ENCODE measurements around the gene SAPCD2.

The SAPCD2 gene

DNA sequence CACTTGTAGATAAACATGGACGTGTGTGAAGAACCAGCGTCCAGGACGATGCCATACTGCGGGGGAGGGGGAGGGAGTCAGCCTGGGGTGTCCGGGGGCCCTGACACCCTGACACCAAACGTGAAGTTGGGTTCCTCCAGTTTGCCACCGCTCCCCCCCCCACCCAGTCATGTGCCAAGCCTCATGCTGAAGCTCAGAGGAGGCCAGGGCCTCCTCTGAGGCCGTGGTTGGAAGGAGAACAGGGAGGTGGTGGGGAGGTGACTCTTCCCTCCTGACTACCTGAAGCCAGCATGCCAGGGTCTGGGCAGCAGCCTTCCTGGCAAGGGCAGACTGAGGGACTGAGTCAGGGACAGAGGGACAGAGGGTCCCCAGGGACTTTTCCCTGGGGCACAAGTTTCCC lies 18.1 kb downstream of the SAPCD2 start:
- H3K4me1 Mint-ChIP-seq = peaks cover 5% of the 10 kb centered on the region
- peaks cover 18% of the 10 kb centered on the region for H3K27me3 Mint-ChIP-seq
- H3K4me3 Mint-ChIP-seq = peak overlapping the region; percentile 13
- peaks cover 10% of the 10 kb centered on the region for H3K36me3 Mint-ChIP-seq (ENCODE audit: insufficient read depth)
- H3K9me3 Mint-ChIP-seq = no peaks in the 10 kb centered on the region
- no peak for ATAC-seq (replicated peaks; ENCODE audit: extremely low read depth, poor library complexity, severe bottlenecking)
- DNase-seq (ENCODE audit: low spot score in 2 of 2) = no peak
- H3K27ac Mint-ChIP-seq (ENCODE audit: low read depth) = no peak overlapping the region

DNA sequence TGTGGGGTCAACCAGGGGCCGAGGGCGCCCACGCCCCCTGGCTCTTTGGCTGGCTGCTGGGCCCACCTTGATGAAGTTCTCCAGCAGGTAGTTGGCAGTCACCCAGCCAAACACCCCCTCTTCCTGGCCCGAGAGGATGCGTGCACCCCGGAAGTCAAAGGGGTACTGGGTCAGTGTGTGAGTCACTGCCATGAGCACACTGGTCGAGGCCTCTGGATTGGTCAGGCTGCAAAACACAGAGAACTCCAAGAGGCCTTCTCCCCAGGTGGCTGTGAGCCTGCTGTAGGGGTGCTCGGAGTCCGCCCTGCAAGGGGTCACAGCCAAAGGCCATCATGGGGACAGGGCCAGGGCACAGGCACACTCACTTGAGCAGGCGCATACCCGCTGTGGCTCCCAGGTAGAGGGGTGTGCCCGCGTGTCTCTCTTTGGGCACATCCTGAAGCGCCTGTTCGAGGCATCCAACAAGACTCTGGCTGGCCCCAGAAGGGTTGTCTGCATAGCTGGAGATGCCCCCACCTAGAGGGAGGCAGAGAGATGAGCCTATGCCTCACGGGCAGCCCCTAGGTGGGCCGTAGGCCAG lies 19.1 kb downstream of the SAPCD2 start:
- no peak for DNase-seq (ENCODE audit: low spot score in 2 of 2)
- H3K4me3 Mint-ChIP-seq = no peak overlapping the region
- H3K27ac Mint-ChIP-seq (ENCODE audit: low read depth) = no peak overlapping the region
- no peaks in the 10 kb centered on the region for H3K9me3 Mint-ChIP-seq
- H3K27me3 Mint-ChIP-seq = peaks cover 18% of the 10 kb centered on the region
- H3K36me3 Mint-ChIP-seq (ENCODE audit: insufficient read depth) = peaks cover 14% of the 10 kb centered on the region
- H3K4me1 Mint-ChIP-seq = peaks cover 8% of the 10 kb centered on the region
- ATAC-seq (replicated peaks; ENCODE audit: extremely low read depth, poor library complexity, severe bottlenecking) = no peak

DNA sequence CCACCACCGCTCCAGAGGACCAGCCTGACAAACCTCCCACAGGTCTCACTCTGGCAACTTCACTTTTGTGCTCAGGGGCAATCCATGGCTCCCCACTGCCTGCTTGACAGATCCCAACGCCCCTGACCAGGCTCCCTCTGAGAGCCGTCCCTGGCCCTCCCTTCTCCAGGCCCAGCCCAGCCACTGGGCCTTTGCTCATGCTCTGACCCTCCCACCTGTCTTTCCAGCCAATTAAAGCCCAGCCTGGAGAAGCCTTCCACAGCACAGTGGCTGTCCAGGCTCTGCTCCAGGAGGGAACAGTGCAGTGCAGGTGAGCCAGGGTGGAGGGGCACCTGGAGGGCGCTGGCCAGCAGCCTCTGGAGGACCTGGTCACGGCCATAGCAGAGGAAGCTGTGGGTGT lies 19.8 kb downstream of the SAPCD2 start:
- Mint-ChIP-seq H3K36me3 (ENCODE audit: insufficient read depth) (peaks cover 14% of the 10 kb centered on the region), H3K27me3 (peaks cover 18% of the 10 kb centered on the region), H3K4me1 (peaks cover 10% of the 10 kb centered on the region), H3K27ac (ENCODE audit: low read depth) (no peak overlapping the region), H3K9me3 (no peaks in the 10 kb centered on the region), H3K4me3 (no peak overlapping the region)
- DNase-seq (ENCODE audit: low spot score in 2 of 2) (no peak), ATAC-seq (replicated peaks; ENCODE audit: extremely low read depth, poor library complexity, severe bottlenecking) (no peak)

DNA sequence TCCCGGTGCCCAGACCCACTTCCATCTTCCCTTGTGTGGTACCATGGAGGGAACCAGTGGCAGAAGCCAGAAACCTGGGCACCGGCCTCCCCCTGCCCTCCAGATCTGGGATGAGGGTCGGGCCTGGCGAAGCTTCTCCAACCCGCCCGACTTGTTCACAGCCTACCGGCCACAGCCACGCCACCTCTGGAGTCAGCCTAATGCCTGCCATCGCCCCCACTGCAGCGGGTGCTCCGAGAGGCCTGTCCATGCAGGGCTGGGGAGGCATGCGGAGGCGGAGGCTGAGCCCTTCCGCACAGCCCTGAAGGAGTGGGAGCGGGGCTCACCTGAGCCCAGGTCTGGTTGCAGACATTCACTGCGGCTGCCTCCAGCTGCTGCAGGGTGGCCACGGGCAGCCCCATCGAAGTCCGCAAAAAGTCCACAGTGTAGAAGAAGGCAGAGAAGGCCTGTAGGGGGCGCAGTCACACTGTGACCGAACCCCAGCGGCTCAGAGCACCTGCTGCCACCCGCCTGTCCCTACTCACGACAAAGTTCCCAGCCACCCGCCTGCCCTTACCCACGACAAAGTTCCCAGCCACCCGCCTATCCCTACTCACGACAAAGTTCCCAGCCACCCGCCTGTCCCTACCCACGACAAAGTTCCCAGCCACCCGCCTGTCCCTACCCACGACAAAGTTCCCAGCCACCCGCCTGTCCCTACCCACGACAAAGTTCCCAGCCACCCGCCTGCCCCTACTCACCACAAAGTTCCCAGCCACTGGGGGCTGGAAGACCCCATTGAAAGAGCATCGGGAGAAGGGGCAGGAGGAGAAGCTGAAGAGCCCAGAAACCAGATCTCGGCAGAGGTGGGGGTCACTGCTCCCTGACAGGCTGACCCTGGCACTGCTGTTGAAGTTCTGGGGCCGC lies 20.6 kb downstream of the SAPCD2 start:
- Mint-ChIP-seq H3K4me1 (peaks cover 16% of the 10 kb centered on the region), H3K36me3 (ENCODE audit: insufficient read depth) (peaks cover 14% of the 10 kb centered on the region), H3K9me3 (no peaks in the 10 kb centered on the region), H3K27ac (ENCODE audit: low read depth) (no peak overlapping the region), H3K27me3 (peaks cover 18% of the 10 kb centered on the region), H3K4me3 (no peak overlapping the region)
- DNase-seq (ENCODE audit: low spot score in 2 of 2) (no peak), ATAC-seq (replicated peaks; ENCODE audit: extremely low read depth, poor library complexity, severe bottlenecking) (no peak)

DNA sequence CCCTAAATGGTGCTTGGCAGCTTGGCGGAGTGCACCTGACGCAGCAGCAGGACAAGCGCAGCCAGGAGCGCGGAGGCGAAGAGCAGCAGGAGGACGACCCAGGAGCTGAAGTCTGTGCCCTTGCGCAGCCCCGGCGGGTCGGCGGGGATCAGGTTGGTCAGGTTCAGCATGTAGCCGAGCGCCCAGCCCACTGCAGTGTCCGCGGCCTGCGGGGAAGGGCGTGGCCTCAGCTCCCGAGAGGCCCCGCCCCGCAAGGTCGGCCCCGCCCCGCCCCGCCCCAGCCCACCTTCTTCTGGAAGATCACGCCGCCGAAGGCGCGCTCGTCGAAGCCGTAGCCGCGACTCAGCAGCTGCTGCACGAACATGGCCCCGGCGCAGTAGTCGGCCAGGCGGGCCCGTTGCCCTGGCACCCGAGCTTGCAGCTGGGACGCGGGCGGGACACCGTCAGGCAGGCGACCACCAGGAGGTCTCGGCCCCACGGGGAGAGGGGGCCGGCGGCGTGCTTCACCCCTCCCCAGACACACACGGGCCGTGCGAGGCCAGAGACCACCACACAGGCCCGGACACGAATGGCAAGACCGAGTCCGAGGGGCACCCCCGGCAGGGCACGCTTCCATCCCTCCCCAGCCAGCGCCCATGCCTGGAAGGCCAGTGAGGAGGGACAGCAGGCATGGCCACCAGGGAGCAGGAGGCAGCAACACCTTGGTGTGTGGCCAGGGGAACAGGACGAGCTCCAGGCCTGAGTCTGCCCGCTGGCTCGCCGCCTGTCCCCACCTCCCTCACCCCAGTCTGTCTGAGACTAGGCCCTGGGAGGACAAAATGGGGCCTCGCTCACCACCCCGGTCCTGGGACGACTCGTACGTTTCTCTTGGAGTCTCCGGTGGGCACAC lies 21.5 kb downstream of the SAPCD2 start:
- peaks cover 20% of the 10 kb centered on the region for H3K4me1 Mint-ChIP-seq
- no peak overlapping the region for H3K27ac Mint-ChIP-seq (ENCODE audit: low read depth)
- peaks cover 18% of the 10 kb centered on the region for H3K27me3 Mint-ChIP-seq
- peaks cover 14% of the 10 kb centered on the region for H3K36me3 Mint-ChIP-seq (ENCODE audit: insufficient read depth)
- ATAC-seq (replicated peaks; ENCODE audit: extremely low read depth, poor library complexity, severe bottlenecking) (no peak), DNase-seq (ENCODE audit: low spot score in 2 of 2) (no peak)
- no peaks in the 10 kb centered on the region for H3K9me3 Mint-ChIP-seq
- H3K4me3 Mint-ChIP-seq = no peak overlapping the region

DNA sequence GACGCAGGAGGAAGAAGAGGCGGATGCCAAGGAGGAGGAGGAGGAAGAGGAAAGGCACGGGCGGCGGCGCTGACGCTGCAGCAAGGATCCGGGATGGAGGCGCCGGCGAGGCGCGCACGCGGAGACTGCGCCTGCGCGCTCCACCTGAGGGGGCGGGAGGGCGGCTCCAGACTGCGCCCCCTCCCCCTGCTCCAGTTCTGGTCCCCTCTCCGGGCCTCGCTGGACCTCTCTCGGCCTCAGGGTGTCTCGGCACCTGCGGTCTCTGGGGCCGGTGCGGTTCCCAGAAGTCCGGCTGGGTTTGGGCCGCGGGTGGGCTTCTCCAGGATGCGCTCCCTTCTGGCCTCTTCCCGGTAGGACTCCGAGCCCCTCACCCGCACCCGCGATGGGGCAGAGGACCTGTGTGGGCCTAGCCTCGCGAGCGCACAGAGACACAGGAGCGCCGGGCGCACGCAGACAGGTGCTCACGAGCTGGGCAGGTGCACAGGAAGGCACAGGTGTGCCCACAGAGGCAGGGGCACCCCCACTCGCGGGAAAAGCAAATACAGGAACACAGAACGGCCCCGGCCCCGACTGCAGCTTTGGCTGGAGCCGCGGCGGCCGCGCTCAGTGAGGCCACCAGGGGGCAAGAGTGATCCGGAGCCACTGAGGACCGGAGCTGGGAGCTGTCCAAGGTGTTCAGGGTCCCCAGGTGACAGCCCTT lies 24.1 kb downstream of the SAPCD2 start, which contains the start of gene NPDC1:
Gene NPDC1 (minus strand): TSS at position 90 of the 700 bp plus-strand sequence. CDS start 188 bp downstream, outside the sequence.
- DNase-seq (ENCODE audit: low spot score in 2 of 2) (peak; percentile 64 to 70), ATAC-seq (replicated peaks; ENCODE audit: extremely low read depth, poor library complexity, severe bottlenecking) (peak; percentile 67)
- no peak within 1 kb of the TSS for H3K27ac Mint-ChIP-seq (ENCODE audit: low read depth)
- H3K27me3 Mint-ChIP-seq = peaks cover 18% of the 10 kb centered on the region
- no peaks in the 10 kb centered on the region for H3K9me3 Mint-ChIP-seq
- peaks cover 14% of the 10 kb centered on the region for H3K36me3 Mint-ChIP-seq (ENCODE audit: insufficient read depth)
- H3K4me1 Mint-ChIP-seq = peaks cover 20% of the 10 kb centered on the region
- H3K4me3 Mint-ChIP-seq = peak within 1 kb of the TSS; percentile 75

DNA sequence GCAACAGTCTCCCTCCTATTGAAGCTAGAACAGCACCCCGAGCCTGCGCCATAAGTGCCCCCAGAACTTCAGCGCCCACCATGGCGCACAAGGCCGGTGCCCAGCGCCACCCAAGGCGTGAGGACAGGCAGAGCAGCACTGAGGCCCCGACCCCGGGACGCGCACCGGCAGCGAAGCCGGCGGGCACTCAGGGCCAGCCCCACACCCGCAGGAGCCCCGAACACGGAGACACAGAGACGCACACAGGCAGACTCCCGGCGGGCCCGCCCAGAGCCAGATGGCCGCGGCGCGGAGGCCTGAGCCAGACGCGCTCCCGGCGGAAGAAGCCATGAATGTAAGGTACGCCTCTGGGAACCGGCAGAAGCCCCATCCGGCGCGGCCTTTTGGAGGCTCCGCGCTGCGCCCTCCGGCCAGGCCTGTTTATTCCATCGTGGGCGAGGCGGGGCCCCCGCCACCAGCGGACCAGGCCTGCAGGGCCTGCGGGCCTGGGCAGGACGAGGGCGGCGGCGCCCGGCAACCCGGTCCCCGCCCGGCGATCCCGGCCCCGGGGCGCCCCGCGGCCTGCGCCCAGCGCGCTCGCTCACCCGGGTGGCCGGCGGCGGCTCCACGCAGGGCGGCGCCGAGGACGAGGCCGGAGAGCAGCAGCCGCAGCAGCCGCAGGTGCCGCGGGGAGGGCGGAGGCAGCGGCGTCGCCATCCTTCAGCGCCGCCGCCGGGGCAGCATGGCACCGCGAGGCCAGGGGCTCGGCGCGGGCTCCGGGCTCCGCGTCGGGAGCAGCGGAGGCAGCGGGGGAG lies 24.9 kb downstream of the SAPCD2 start:
- ATAC-seq (replicated peaks; ENCODE audit: extremely low read depth, poor library complexity, severe bottlenecking) (no peak), DNase-seq (ENCODE audit: low spot score in 2 of 2) (no peak)
- H3K4me1 Mint-ChIP-seq = peaks cover 20% of the 10 kb centered on the region
- no peaks in the 10 kb centered on the region for H3K9me3 Mint-ChIP-seq
- H3K27ac Mint-ChIP-seq (ENCODE audit: low read depth) = no peak overlapping the region
- H3K4me3 Mint-ChIP-seq = peak overlapping the region; percentile 75
- peaks cover 13% of the 10 kb centered on the region for H3K36me3 Mint-ChIP-seq (ENCODE audit: insufficient read depth)
- H3K27me3 Mint-ChIP-seq = peaks cover 13% of the 10 kb centered on the region

DNA sequence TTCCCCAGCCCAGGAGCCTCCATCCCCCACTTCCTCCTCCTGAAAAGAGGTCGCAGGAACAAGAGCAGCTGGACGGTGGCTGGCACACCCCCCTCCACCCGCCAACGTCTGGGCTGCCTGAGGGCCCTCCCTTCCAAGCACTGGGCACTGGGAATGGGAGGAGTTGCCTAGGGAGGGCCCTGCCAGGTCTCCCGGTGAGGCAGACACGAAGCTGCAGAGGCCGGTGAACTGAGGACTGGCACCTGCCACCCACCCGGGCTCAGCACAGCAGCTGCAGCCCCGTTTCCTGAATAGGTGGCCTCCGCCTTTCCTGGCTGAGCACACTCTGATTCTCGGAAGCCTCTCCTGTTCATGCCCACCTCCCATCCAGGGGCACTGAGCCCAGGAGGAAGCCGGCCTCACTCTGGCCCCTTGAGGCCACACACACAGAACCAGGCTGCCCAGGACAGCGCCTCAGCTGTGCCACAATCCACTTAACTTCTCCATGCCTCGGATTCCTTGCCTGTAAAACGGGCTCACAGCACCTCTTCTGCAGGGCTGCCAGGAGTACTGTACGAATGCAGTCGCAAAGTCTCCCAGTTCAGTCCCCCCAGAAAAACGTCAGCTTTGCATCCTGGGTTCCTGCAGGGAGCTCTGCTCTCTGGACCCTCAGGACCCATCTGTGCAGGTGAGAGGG lies 25.7 kb downstream of the SAPCD2 start:
- ATAC-seq (replicated peaks; ENCODE audit: extremely low read depth, poor library complexity, severe bottlenecking) (no peak), DNase-seq (ENCODE audit: low spot score in 2 of 2) (no peak)
- peaks cover 4% of the 10 kb centered on the region for H3K27me3 Mint-ChIP-seq
- no peak overlapping the region for H3K27ac Mint-ChIP-seq (ENCODE audit: low read depth)
- no peaks in the 10 kb centered on the region for H3K9me3 Mint-ChIP-seq
- H3K36me3 Mint-ChIP-seq (ENCODE audit: insufficient read depth) = peaks cover 9% of the 10 kb centered on the region
- H3K4me1 Mint-ChIP-seq = peaks cover 15% of the 10 kb centered on the region
- peak overlapping the region; percentile 75 for H3K4me3 Mint-ChIP-seq

DNA sequence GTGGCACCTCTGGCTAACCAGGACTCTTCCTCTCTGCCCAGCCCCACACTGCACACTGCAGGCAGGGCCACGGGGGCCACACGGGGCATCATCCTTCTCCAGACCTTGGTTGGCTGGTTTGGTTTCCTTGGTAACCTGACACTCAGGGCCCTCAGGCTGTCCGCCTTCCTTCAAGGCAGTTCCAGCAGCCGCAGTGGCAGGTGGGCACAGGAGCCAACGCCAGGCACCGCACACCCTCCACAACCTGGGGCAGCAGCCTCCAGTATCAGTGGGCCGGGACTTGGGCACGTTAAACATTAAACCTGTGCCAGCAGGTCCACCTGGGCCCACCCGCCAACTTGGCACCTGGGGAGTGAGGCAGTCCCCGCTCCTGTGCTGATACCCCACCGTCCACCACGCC lies 26.3 kb downstream of the SAPCD2 start:
- Mint-ChIP-seq H3K27me3 (no peaks in the 10 kb centered on the region), H3K27ac (ENCODE audit: low read depth) (no peak overlapping the region), H3K4me3 (no peak overlapping the region), H3K36me3 (ENCODE audit: insufficient read depth) (peaks cover 7% of the 10 kb centered on the region), H3K9me3 (no peaks in the 10 kb centered on the region), H3K4me1 (peaks cover 15% of the 10 kb centered on the region)
- DNase-seq (ENCODE audit: low spot score in 2 of 2) (no peak), ATAC-seq (replicated peaks; ENCODE audit: extremely low read depth, poor library complexity, severe bottlenecking) (no peak)

DNA sequence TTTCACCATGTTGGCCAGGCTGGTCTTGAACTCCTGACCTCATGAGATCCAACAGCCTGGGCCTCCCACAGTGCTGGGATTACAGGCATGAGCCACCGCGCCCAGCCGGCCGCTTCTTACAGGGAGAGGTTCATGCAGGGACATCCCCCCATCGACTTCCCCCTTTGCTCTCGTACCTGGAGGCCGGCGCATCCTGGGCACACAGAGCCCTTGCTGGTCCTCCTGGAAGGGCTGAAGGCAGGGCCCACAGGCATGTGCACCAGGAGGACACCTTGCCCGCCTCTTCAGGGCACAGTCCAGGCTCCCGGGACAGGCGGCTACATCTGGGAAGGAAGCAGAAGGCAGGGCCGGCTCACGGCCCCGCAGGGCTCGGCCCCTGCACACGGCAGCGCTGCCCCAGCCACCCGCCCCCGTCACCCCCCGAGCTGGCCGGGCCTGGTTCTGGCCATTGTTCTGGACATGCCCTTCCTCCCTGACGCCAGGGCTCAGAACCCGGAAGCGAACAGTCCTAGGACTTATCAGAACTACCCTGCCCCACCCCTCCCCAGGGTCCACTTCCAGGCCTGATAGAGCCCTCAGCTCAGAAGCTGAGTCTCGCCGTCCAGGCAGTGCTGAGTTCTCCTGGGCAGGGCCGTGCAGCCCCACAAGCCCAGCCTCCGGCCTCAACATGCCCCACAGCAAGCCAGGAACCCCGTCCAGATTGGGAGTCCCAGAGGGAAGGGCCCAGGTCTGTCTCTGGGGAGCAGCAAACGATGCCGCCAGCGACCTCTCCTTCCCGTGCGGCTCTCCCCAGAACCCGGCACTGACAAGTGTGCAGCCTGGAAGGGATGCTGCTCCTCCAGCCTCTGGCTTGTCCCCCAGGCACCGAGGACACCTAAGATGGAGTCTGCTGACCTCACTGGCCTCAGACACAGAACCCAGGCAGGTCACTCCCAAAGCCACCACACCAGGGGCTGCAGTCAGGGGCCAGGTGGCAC lies 27.3 kb downstream of the SAPCD2 start:
- Mint-ChIP-seq H3K9me3 (no peaks in the 10 kb centered on the region), H3K4me3 (no peak overlapping the region), H3K36me3 (ENCODE audit: insufficient read depth) (peaks cover 7% of the 10 kb centered on the region), H3K27ac (ENCODE audit: low read depth) (no peak overlapping the region), H3K4me1 (peaks cover 15% of the 10 kb centered on the region), H3K27me3 (no peaks in the 10 kb centered on the region)
- no peak for ATAC-seq (replicated peaks; ENCODE audit: extremely low read depth, poor library complexity, severe bottlenecking)
- no peak for DNase-seq (ENCODE audit: low spot score in 2 of 2)

Measured in central memory CD8-positive, alpha-beta T cell (primary cell).